HUES64 (cell line): ENCODE measurements around the gene TUT7.

Experiments
- H3K27ac ChIP-seq: 2 replicates; pipeline ENCODE4 v1.7.0; 2013; ENCODE audit warnings: low read depth, low read length, inconsistent platforms
- H3K27me3 ChIP-seq: 2 replicates; pipeline ENCODE4 v1.6.1; 2013; ENCODE audit warnings: mild to moderate bottlenecking, low read length; ENCODE audit not compliant: insufficient read depth
- H3K36me3 ChIP-seq: 2 replicates; pipeline ENCODE4 v1.6.1; 2013; ENCODE audit warnings: mild to moderate bottlenecking, low read length; ENCODE audit not compliant: insufficient read depth
- H3K4me1 ChIP-seq: 2 replicates; pipeline ENCODE4 v1.6.1; 2013; ENCODE audit warnings: mild to moderate bottlenecking, low read length, moderate library complexity; ENCODE audit not compliant: insufficient read depth
- H3K4me3 ChIP-seq: 2 replicates; pipeline ENCODE4 v1.5.1; 2013; ENCODE audit warnings: mild to moderate bottlenecking, low read length, moderate library complexity
- H3K9ac ChIP-seq: 2 replicates; pipeline ENCODE4 v1.6.1; 2013; ENCODE audit warnings: mild to moderate bottlenecking, low read depth, low read length
- H3K9me3 ChIP-seq: 2 replicates; pipeline ENCODE4 v1.6.1; 2013; ENCODE audit warnings: low read depth, low read length; ENCODE audit not compliant: insufficient read depth
- WGBS: fragments of 150-250, 120-280 bp; methylation state at CpG from one replicate; pipeline ENCODE4 v1.1.7; 2013; ENCODE audit warnings: missing lambda C conversion rate; 5-methylcytosine and 5-hydroxymethylcytosine counted together

The TUT7 gene

GRCh38 chr9:86361176-86361575 is 7.0 kb upstream of the TUT7 start:
- Histone ChIP-seq H3K4me1 (peaks cover 8% of the 10 kb centered on the region; the same call in 1 of the 2 replicates), H3K9me3 (no peaks in the 10 kb centered on the region), H3K4me3 (no peak overlapping the region), H3K9ac (no peak overlapping the region), H3K27ac (no peak overlapping the region), H3K36me3 (no peaks in the 10 kb centered on the region), H3K27me3 (no peaks in the 10 kb centered on the region)
- 90% methylated on average over 3 of the region's 3 CpGs for WGBS

GRCh38 chr9:86359151-86359879 is 5.1 kb upstream of the TUT7 start:
- no peaks in the 10 kb centered on the region for H3K9me3 ChIP-seq
- no peak overlapping the region for H3K9ac ChIP-seq
- no peak overlapping the region for H3K27ac ChIP-seq
- H3K36me3 ChIP-seq: no peaks in the 10 kb centered on the region
- 85% methylated on average over 3 of the region's 3 CpGs for WGBS
- no peak overlapping the region for H3K4me3 ChIP-seq
- H3K4me1 ChIP-seq: peaks cover 8% of the 10 kb centered on the region; the same call in 1 of the 2 replicates
- peaks cover 4% of the 10 kb centered on the region; the same call in 1 of the 2 replicates for H3K27me3 ChIP-seq

- Histone ChIP-seq H3K9ac (no peak overlapping the region), H3K27me3 (peaks cover 4% of the 10 kb centered on the region; the same call in 1 of the 2 replicates), H3K36me3 (peaks cover 6% of the 10 kb centered on the region), H3K27ac (no peak overlapping the region), H3K9me3 (no peaks in the 10 kb centered on the region), H3K4me3 (no peak overlapping the region), H3K4me1 (peaks cover 19% of the 10 kb centered on the region; the same call in 1 of the 2 replicates)
- WGBS: 89% methylated on average over 3 of the region's 5 CpGs
These were observed 3.0 kb upstream of the TUT7 start for GRCh38 chr9:86356871-86357866.

- WGBS: 92% methylated on average over 4 of the region's 4 CpGs
- H3K27me3 ChIP-seq: peaks cover 4% of the 10 kb centered on the region; the same call in 1 of the 2 replicates
- H3K4me1 ChIP-seq: peaks cover 25% of the 10 kb centered on the region; the same call in 1 of the 2 replicates
- H3K27ac ChIP-seq: no peak overlapping the region
- H3K36me3 ChIP-seq: peaks cover 16% of the 10 kb centered on the region
- H3K9me3 ChIP-seq: no peaks in the 10 kb centered on the region
- H3K4me3 ChIP-seq: no peak overlapping the region
- H3K9ac ChIP-seq: no peak overlapping the region
These were observed 1.6 kb upstream of the TUT7 start for GRCh38 chr9:86355814-86356213.

DNA sequence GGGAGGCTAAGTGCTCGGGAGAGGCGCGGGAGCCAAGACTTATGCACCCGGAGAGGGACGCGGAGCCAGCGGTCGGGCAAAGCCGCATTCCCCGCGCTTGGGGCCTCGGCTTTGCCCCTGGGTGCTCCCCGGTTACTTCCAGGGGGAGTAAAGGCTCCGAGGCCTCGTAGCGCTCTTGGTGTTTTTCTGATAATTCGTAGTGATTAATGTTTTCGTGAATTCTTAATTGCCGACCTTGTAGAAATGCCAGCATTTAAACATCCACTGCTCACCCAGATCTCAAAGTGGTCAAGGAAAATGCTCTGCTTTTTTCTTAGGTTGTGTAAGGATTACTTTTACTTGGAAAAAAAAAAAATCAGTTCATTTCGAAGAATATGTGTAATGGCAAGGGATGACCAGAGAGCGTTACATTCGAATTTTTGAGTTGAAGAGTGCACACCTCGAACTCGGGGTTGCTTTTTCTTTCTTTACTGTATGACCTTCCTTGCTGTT is 654 bp upstream of the TUT7 start:
- 19% methylated on average over 24 of the region's 24 CpGs for WGBS
- Histone ChIP-seq H3K27me3 (peaks cover 4% of the 10 kb centered on the region; the same call in 1 of the 2 replicates), H3K9ac (peak overlapping the region; percentile 72), H3K4me3 (peak overlapping the region; percentile 96), H3K27ac (peak overlapping the region; percentile 67), H3K9me3 (no peaks in the 10 kb centered on the region), H3K36me3 (peaks cover 23% of the 10 kb centered on the region), H3K4me1 (peaks cover 25% of the 10 kb centered on the region; the same call in 1 of the 2 replicates)

DNA sequence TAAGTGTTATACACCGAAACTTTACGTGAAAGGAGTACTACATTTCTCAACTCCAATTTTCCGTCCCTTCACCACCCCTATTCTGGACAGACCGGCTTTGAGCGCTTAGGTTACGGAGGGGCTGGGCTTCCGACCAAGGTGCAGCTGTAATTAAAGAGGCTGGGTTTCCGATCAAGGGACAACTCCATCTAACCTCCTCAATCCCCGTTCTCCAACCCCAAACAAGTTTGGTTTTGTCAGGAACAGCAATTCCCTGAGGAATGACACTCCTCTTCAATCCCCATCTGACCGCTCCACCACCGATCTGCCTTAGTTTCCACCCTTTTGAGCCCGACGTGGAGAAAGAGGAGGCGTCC is 577 bp downstream of the TUT7 start:
- H3K9me3 ChIP-seq: no peaks in the 10 kb centered on the region
- H3K36me3 ChIP-seq: peaks cover 25% of the 10 kb centered on the region
- H3K27ac ChIP-seq: peak overlapping the region; percentile 94
- peaks cover 4% of the 10 kb centered on the region; the same call in 1 of the 2 replicates for H3K27me3 ChIP-seq
- peaks cover 25% of the 10 kb centered on the region; the same call in 1 of the 2 replicates for H3K4me1 ChIP-seq
- 4% methylated on average over 14 of the region's 14 CpGs for WGBS
- H3K9ac ChIP-seq: peak overlapping the region; percentile 80
- H3K4me3 ChIP-seq: peak overlapping the region; percentile 96

DNA sequence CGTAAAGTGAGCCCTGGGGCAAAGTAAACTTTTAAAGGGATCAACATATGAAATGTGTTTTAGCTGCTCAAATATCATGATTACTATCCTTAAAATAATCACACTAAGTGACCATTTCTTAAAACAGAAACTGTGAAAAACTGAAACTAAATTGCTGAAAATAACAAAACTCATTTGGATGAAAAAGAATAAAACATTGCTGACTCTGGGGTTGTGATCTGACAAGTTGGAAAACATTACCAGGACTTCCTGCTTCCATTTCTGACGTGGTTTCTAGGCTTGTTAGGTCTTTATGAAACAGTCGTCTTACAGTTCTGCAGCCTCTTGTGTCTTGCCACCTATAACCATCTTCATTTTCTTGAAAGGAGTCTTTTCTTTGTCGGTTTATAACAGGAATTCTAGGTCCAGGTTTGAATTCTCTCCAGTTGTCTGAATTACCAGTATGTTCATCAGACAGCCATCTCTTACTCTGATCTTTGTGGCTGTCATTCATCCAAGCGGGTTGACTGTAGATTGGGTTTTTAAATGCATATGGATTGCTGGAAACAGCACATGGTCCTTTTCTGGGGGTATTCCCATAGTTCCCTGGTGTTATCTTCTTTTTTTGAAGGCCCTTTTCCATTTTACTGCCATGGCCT is 1.7 kb downstream of the TUT7 start:
- peaks cover 4% of the 10 kb centered on the region; the same call in 1 of the 2 replicates for H3K27me3 ChIP-seq
- peaks cover 20% of the 10 kb centered on the region; the same call in 1 of the 2 replicates for H3K4me1 ChIP-seq
- no peak overlapping the region for H3K9ac ChIP-seq
- no peak overlapping the region for H3K27ac ChIP-seq
- no peaks in the 10 kb centered on the region for H3K9me3 ChIP-seq
- 92% methylated on average over 5 of the region's 5 CpGs for WGBS
- H3K4me3 ChIP-seq: peak overlapping the region; percentile 96
- peaks cover 25% of the 10 kb centered on the region for H3K36me3 ChIP-seq

GRCh38 chr9:86351880-86352279 is 2.3 kb downstream of the TUT7 start:
- no peak overlapping the region for H3K9ac ChIP-seq

DNA sequence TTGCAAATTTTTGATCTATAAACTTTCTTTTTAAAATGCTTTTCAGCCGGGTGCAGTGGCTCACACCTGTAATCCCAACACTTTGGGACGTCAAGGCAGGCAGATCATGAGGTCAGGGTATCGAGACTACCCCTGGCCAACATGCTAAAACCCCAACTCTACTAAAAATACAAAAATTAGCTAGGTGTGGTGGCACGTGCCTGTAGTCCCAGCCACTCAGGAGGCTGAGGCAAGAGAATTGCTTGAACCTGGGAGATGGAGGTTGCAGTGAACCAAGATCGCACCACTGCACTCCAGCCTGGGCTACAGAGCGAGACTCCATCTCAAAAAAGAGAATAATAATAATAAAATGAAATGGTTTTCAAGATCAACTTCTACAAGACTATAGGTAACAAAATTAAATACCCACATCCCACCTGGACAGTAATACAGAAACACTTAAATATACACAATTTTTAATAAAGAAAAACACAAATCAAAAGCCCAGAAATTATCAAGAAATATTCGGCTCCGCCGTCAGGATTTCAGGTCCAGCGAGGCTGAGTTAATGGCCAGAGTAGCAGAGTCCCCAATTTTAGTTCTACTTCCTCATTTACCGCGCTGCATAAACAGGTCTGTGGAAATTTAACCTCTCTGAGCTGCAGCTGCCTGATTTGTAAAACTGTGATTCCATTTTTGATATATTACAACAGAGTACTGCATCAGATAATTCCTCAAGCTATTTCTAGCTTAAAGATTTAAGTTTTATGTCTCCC is 4.0 kb downstream of the TUT7 start:
- peaks cover 3% of the 10 kb centered on the region; the same call in 1 of the 2 replicates for H3K27me3 ChIP-seq
- peaks cover 17% of the 10 kb centered on the region; the same call in 1 of the 2 replicates for H3K4me1 ChIP-seq
- no peak overlapping the region for H3K4me3 ChIP-seq
- H3K27ac ChIP-seq: no peak overlapping the region
- peaks cover 39% of the 10 kb centered on the region for H3K36me3 ChIP-seq
- no peaks in the 10 kb centered on the region for H3K9me3 ChIP-seq
- no peak overlapping the region for H3K9ac ChIP-seq
- WGBS: 94% methylated on average over 11 of the region's 12 CpGs

More at GRCh38 chr9:86351880-86352279, 2.3 kb downstream of the TUT7 start:
- peaks cover 25% of the 10 kb centered on the region for H3K36me3 ChIP-seq
- no peak overlapping the region for H3K27ac ChIP-seq
- H3K27me3 ChIP-seq: peaks cover 4% of the 10 kb centered on the region; the same call in 1 of the 2 replicates
- peaks cover 17% of the 10 kb centered on the region; the same call in 1 of the 2 replicates for H3K4me1 ChIP-seq
- 0 out of 2 replicates have a peak overlapping the region, but pooled peaks have one; percentile 4 for H3K4me3 ChIP-seq
- 93% methylated on average over 5 of the region's 6 CpGs for WGBS
- no peaks in the 10 kb centered on the region for H3K9me3 ChIP-seq

DNA sequence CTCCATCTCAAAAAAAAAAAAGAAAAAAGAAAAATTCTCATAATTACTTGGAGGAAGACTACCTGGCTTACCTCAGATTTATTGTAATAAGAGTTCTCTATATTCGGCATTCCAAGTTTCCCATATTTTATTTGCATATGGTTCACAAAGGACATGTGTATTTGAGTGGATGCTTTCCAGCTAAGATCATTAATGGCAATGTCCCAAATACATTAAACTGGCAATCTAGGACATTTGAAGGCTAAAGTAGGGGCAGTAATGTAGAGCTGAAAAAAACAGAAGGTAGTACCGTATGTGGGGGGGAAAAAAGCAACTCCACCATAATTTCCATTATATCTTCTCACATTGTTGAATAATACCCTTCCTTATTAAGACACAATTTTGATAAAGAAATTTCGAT is 4.9 kb downstream of the TUT7 start:
- H3K9ac ChIP-seq: no peak overlapping the region
- H3K27ac ChIP-seq: no peak overlapping the region
- H3K4me3 ChIP-seq: no peak overlapping the region
- peaks cover 17% of the 10 kb centered on the region; the same call in 1 of the 2 replicates for H3K4me1 ChIP-seq
- H3K27me3 ChIP-seq: no peaks in the 10 kb centered on the region
- H3K9me3 ChIP-seq: no peaks in the 10 kb centered on the region
- 100% methylated on average over 2 of the region's 3 CpGs for whole genome bisulfite sequencing
- peaks cover 48% of the 10 kb centered on the region for H3K36me3 ChIP-seq
